Peyer's patch (tissue), 4 donors: ENCODE results near the gene SUPT3H. TPM values are rescaled to one million over a fixed set of nuclear protein-coding genes. Genes with fewer than 3 reads are reported as not detected.
A peak's percentile ranks its signal among the peaks of the same experiment; 100 is the strongest.

ENCODE experiments used
- DNase-seq, 3 donors: peaks; one replicate each; pipeline ENCODE4 v3.0.0-alpha.2; 2017 to 2019
- H3K27ac ChIP-seq, 4 donors: fragments of 200-600 bp; sonication (generic); one replicate each; pipeline ENCODE4 v1.5.1; 2016 to 2019
- H3K27me3 ChIP-seq, 2 donors: fragments of 200-600 bp; sonication (generic); one replicate each; pipeline ENCODE4 v1.5.1; 2019
- H3K36me3 ChIP-seq, 3 donors: fragments of 200-600 bp; sonication (generic); one replicate each; pipeline ENCODE4 v1.5.1; 2016 to 2019
- H3K4me1 ChIP-seq, 4 donors: fragments of 200-600 bp; sonication (generic); one replicate each; pipeline ENCODE4 v1.5.1; 2016 to 2019
- H3K4me3 ChIP-seq, 4 donors: fragments of 200-600 bp; sonication (generic); 1 replicate in 3 of 4; 2 replicates in 1 of 4; pipeline ENCODE4 v1.5.1; 2016 to 2019; ENCODE audit warnings: mild to moderate bottlenecking in 1 of 4
- H3K9me3 ChIP-seq, 4 donors: fragments of 200-600 bp; sonication (generic); one replicate each; pipeline ENCODE4 v1.5.1; 2016 to 2019; ENCODE audit warnings: mild to moderate bottlenecking in 1 of 4
- CTCF ChIP-seq, 6 experiments: fragments of 450-650 bp in 4 of 6; fragments of 200-600 bp in 2 of 6; sonication (generic) in 1 of 6; IDR thresholded peaks; one replicate each; pipeline ENCODE4 v1.5.1; 2017 to 2019; ENCODE audit warnings: antibody characterized with exemption in 6 of 6, mild to moderate bottlenecking in 3 of 6, moderate library complexity in 1 of 6
- POLR2A ChIP-seq, 2 donors: fragments of 450-650 bp; IDR thresholded peaks; one replicate each; pipeline ENCODE4 v1.5.1; 2017; ENCODE audit warnings: antibody characterized with exemption in 2 of 2, mild to moderate bottlenecking in 2 of 2, moderate library complexity in 2 of 2
- total RNA-seq, 4 donors: library from RNA; depleted of rRNA; stranded (reverse); fragments of >200 nt; gene quantifications; one replicate each; pipeline ENCODE4 v1.1.0, GENCODE V29; 2016

SUPT3H gene
- total RNA-seq, 4 donors from 2014 or later = 2.0 to 17.3 (median 2.7) TPM

GRCh38 chr6:45323656-45324224 lies 54.0 kb downstream of the SUPT3H start:
- Histone ChIP-seq H3K36me3 (no peaks in the 10 kb centered on the region), H3K9me3 (no peaks in the 10 kb centered on the region), H3K4me3 (no peak overlapping the region), H3K27ac (no peak overlapping the region), H3K4me1 (no peaks in the 10 kb centered on the region), H3K27me3 (no peaks in the 10 kb centered on the region)
- DNase-seq = no peak
- TF ChIP-seq CTCF (IDR thresholded peaks at IDR 0.05) (no peak), POLR2A (IDR thresholded peaks at IDR 0.05) (no peak)

GRCh38 chr6:45320349-45320748 lies 57.4 kb downstream of the SUPT3H start:
- H3K4me1 ChIP-seq = no peaks in the 10 kb centered on the region
- H3K27me3 ChIP-seq = no peaks in the 10 kb centered on the region
- DNase-seq = no peak
- no peaks in the 10 kb centered on the region for H3K9me3 ChIP-seq
- TF ChIP-seq POLR2A (IDR thresholded peaks at IDR 0.05) = no peak
- TF ChIP-seq CTCF (IDR thresholded peaks at IDR 0.05) = no peak
- no peaks in the 10 kb centered on the region for H3K36me3 ChIP-seq
- H3K27ac ChIP-seq = no peak overlapping the region
- H3K4me3 ChIP-seq = no peak overlapping the region

DNA sequence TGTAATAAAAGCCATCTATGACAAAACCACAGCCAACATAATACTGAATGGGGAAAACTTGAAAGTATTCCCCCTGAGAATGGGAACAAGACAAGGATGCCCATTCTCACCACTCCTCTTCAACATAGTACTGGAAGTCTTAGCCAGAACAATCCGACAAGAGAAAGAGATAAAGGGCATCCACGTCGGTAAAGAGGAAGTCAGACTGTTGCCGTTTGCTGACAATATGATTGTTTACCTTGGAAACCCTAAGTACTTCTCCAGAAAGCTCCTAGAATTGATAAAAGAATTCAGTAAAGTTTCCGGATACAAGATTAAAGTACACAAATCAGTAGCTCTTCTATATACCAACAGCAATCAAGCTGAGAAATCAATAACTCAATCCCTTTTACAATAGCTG lies 63.6 kb downstream of the SUPT3H start:
- H3K36me3 ChIP-seq = no peaks in the 10 kb centered on the region
- no peak for DNase-seq
- TF ChIP-seq CTCF (IDR thresholded peaks at IDR 0.05) = no peak
- no peak for TF ChIP-seq POLR2A (IDR thresholded peaks at IDR 0.05)
- no peaks in the 10 kb centered on the region for H3K9me3 ChIP-seq
- H3K27me3 ChIP-seq = no peaks in the 10 kb centered on the region
- no peak overlapping the region for H3K4me3 ChIP-seq
- H3K4me1 ChIP-seq = peaks cover 0 to 7% (median 0%) of the 10 kb centered on the region in 4 donors
- H3K27ac ChIP-seq = no peak overlapping the region

DNA sequence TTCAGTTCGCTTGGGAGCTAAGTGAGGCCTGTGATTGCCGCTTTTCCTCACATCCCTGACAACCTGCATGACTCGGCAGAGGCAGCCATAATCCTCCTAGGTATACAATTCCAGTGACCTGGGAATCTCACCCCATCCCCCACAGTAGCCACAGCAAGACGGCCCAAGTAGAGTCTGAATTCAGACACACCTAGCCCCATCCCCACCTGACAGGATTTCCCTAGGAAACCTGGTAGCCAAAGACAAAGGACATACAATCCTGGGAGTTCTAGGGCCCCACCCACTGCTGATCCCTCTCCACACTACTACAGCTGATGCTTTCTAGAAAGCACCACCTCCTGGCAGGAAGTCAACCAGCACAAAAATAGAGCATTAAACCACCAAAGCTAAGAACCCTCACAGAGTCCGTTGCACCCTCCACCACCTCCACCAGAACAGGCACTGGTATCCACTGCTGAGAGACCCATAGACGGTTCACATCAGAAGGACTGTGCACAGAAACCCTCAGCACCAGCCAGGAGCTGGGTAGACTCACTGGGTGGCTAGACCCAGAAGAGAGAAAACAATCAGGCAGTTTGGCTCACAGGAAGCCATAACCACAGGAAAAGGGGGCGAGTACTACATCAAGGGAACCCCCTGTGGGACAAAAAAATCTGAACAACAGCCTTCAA lies 67.5 kb downstream of the SUPT3H start:
- no peaks in the 10 kb centered on the region for H3K27me3 ChIP-seq
- peaks cover 0 to 7% (median 0%) of the 10 kb centered on the region in 4 donors for H3K4me1 ChIP-seq
- DNase-seq = peak in 2 of 3 donors; percentile 21 to 46
- H3K4me3 ChIP-seq = no peak overlapping the region
- no peaks in the 10 kb centered on the region for H3K36me3 ChIP-seq
- H3K9me3 ChIP-seq = no peaks in the 10 kb centered on the region
- H3K27ac ChIP-seq = no peak overlapping the region
- TF ChIP-seq CTCF (IDR thresholded peaks at IDR 0.05) (no peak), POLR2A (IDR thresholded peaks at IDR 0.05) (no peak)

GRCh38 chr6:45305546-45305945 lies 72.2 kb downstream of the SUPT3H start:
- no peak for TF ChIP-seq CTCF (IDR thresholded peaks at IDR 0.05)
- no peak for TF ChIP-seq POLR2A (IDR thresholded peaks at IDR 0.05)
- no peaks in the 10 kb centered on the region for H3K9me3 ChIP-seq
- H3K4me3 ChIP-seq = no peak overlapping the region
- no peaks in the 10 kb centered on the region for H3K36me3 ChIP-seq
- no peaks in the 10 kb centered on the region for H3K27me3 ChIP-seq
- H3K27ac ChIP-seq = no peak overlapping the region
- peaks cover 0 to 5% (median 0%) of the 10 kb centered on the region in 4 donors for H3K4me1 ChIP-seq
- DNase-seq = no peak
